K562 (cell line): ENCODE data around the gene CSF1. TPM values are rescaled to one million over a fixed set of nuclear protein-coding genes. Genes with fewer than 3 reads are reported as not detected.

Source experiments
- ASH1L ChIP-seq: fragments of 450-650 bp; IDR thresholded peaks from 2 replicates; pipeline ENCODE4 v1.6.1; 2018; ENCODE audit warnings: borderline replicate concordance, mild to moderate bottlenecking, low read depth; ENCODE audit not compliant: partially characterized antibody
- CEBPG ChIP-seq, 3 experiments: fragments of 200-800 bp in 1 of 3; sonication (Bioruptor generic) in 1 of 3; sonication (generic) in 1 of 3; formaldehyde crosslinking in 1 of 3; IDR thresholded peaks in 2 of 3; conservative IDR thresholded peaks in 1 of 3; 2 replicates each; pipeline versions ENCODE4 v1.6.1 to v1.8.0; 2016 to 2022; ENCODE audit warnings: missing compliant biosample characterization in 2 of 3, missing genetic modification characterization in 2 of 3, mild to moderate bottlenecking in 1 of 3, missing genetic modification reagents in 1 of 3
- DMBX1 ChIP-seq: fragments of 250-450 bp; sonication (Bioruptor Pico); IDR thresholded peaks from 2 replicates; pipeline ENCODE4 v1.8.0; 2022; ENCODE audit warnings: inconsistent platforms, mild to moderate bottlenecking, moderate library complexity, borderline replicate concordance
- HIVEP1 ChIP-seq: fragments of 250-450 bp; sonication (Bioruptor Pico); IDR thresholded peaks from 2 replicates; pipeline ENCODE4 v1.4.0; 2020; ENCODE audit warnings: mild to moderate bottlenecking
- ILK ChIP-seq: fragments of 450-650 bp; IDR thresholded peaks from 2 replicates; pipeline ENCODE4 v1.6.1; 2016; ENCODE audit warnings: missing genetic modification characterization, low read depth, mild to moderate bottlenecking, missing compliant biosample characterization, moderate library complexity, borderline replicate concordance
- MEF2A ChIP-seq: IDR thresholded peaks from 2 replicates; pipeline ENCODE4 v1.6.1; 2011; ENCODE audit warnings: low read depth, mild to moderate bottlenecking, low read length, moderate library complexity; ENCODE audit not compliant: control insufficient read depth
- NELFE ChIP-seq: IDR thresholded peaks from 2 replicates; pipeline ENCODE4 v1.6.1; 2011; ENCODE audit warnings: mild to moderate bottlenecking; ENCODE audit not compliant: insufficient read depth, insufficient read length
- NR2C1 ChIP-seq, 2 experiments: fragments of 450-650 bp; IDR thresholded peaks; 2 replicates each; pipeline ENCODE4 v1.6.1; 2017; ENCODE audit warnings: mild to moderate bottlenecking in 2 of 2, antibody characterized with exemption in 1 of 2, inconsistent platforms in 1 of 2, missing compliant biosample characterization in 1 of 2, missing genetic modification characterization in 1 of 2
- PHF8 ChIP-seq: fragments of 200-600 bp; sonication (generic); IDR thresholded peaks from 2 replicates; pipeline ENCODE4 v1.6.1; 2012; ENCODE audit warnings: mixed run types, mild to moderate bottlenecking, inconsistent platforms, low read length, moderate library complexity, borderline replicate concordance
- SMARCA4 ChIP-seq: fragments of 450-650 bp; IDR thresholded peaks from 2 replicates; pipeline ENCODE4 v1.6.1; 2016
- STAT5B ChIP-seq: fragments of 250-450 bp; sonication (Bioruptor Pico); IDR thresholded peaks from 2 replicates; pipeline ENCODE4 v1.8.0; 2021; ENCODE audit warnings: mild to moderate bottlenecking, inconsistent platforms
- ZNF551 ChIP-seq: fragments of 250-450 bp; sonication (Bioruptor Pico); IDR thresholded peaks from 2 replicates; pipeline ENCODE4 v1.5.0; 2021; ENCODE audit warnings: mild to moderate bottlenecking, moderate library complexity
- ZNF592 ChIP-seq: fragments of 450-650 bp; IDR thresholded peaks from 2 replicates; pipeline ENCODE4 v1.6.1; 2017; ENCODE audit warnings: antibody characterized with exemption, mild to moderate bottlenecking
- ZNF766 ChIP-seq: fragments of 200-800 bp; sonication (Bioruptor generic); conservative IDR thresholded peaks from 2 replicates; pipeline ENCODE4 v1.6.1; 2016; ENCODE audit warnings: missing genetic modification characterization, missing compliant biosample characterization
- polyA plus RNA-seq, 8 experiments: library from polyadenylated mRNA; depleted of rRNA in 4 of 8; stranded (reverse) in 5 of 8; unstranded in 3 of 8; fragments of >200 nt; fragmentation: Nextera tagmentation in 2 of 8; fragmentation: Illumina TruSeq in 1 of 8; extraction: Ambion mirVana in 2 of 8; extraction: Trizol in 1 of 8; gene quantifications; 2 replicates each; pipeline versions ENCODE4 v1.2.1 to v1.2.3, GENCODE V29; 2011 to 2014; ENCODE audit warnings: inconsistent platforms in 1 of 8, missing spikeins in 1 of 8
- total RNA-seq, 7 experiments: library from RNA; depleted of rRNA in 6 of 7; stranded (reverse); fragments of >200 nt in 6 of 7; fragmentation: Illumina TruSeq in 2 of 7; extraction: Trizol in 2 of 7; gene quantifications; 2 replicates each; pipeline versions ENCODE4 v1.2.1 to v1.2.3, GENCODE V29; 2011 to 2021; ENCODE audit warnings: low replicate concordance in 1 of 7
- TF ChIP-seq, protein P1 (sequence below), 2 experiments: fragments of 450-650 bp; formaldehyde crosslinking in 1 of 2; IDR thresholded peaks; 2 replicates each; pipeline versions ENCODE4 v1.4.0 to v1.6.1; 2014 to 2020; ENCODE audit warnings: mild to moderate bottlenecking in 2 of 2, borderline replicate concordance in 1 of 2, low read depth in 1 of 2

Gene CSF1
- total and polyA plus RNA-seq, 9 of the 15 experiments (the other 6 are each of a cell fraction or from before 2014, with no cell fraction given) = 0.18 to 11.8 (median 2.8) TPM

DNA sequence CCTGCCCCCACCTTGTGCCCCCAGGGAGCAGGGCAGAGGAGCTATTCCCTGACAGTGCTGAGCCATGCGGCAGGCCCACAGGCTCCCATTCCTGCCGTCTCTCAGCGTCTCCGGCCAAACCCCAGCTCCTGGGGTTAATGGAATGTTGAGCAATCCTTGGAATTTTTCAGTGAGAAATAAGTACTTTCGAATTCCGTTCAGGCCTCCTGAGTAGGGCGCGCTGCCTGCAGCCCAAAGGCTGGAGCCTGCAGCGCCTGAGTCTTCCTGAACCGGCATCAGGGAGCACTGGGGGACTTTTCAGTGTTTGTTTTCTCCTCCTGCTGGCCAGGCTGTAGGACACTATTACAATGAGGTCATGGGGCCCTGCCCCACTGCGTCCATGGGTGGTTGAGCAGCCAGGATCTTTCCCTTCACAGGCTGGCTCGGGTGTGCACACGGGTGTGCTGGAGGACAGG, 33.3 kb upstream of the CSF1 start (continued):
- TF ChIP-seq, protein P1, sequence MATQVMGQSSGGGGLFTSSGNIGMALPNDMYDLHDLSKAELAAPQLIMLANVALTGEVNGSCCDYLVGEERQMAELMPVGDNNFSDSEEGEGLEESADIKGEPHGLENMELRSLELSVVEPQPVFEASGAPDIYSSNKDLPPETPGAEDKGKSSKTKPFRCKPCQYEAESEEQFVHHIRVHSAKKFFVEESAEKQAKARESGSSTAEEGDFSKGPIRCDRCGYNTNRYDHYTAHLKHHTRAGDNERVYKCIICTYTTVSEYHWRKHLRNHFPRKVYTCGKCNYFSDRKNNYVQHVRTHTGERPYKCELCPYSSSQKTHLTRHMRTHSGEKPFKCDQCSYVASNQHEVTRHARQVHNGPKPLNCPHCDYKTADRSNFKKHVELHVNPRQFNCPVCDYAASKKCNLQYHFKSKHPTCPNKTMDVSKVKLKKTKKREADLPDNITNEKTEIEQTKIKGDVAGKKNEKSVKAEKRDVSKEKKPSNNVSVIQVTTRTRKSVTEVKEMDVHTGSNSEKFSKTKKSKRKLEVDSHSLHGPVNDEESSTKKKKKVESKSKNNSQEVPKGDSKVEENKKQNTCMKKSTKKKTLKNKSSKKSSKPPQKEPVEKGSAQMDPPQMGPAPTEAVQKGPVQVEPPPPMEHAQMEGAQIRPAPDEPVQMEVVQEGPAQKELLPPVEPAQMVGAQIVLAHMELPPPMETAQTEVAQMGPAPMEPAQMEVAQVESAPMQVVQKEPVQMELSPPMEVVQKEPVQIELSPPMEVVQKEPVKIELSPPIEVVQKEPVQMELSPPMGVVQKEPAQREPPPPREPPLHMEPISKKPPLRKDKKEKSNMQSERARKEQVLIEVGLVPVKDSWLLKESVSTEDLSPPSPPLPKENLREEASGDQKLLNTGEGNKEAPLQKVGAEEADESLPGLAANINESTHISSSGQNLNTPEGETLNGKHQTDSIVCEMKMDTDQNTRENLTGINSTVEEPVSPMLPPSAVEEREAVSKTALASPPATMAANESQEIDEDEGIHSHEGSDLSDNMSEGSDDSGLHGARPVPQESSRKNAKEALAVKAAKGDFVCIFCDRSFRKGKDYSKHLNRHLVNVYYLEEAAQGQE (IDR thresholded peaks at IDR 0.05; ENCODE audit: borderline replicate concordance) = peak; percentile 24; the same call in 1 of the 2 replicates
- TF ChIP-seq, protein P1 (CRISPR knock-in tag; IDR thresholded peaks at IDR 0.05; ENCODE audit: low read depth) = no peak
- TF ChIP-seq NELFE (no peak), ZNF592 (0 out of 2 replicates have a peak, but pooled peaks have one; percentile 15), STAT5B (CRISPR knock-in tag) (no peak), NR2C1 (IDR thresholded peaks at IDR 0.05) (no peak), NR2C1 (tag; IDR thresholded peaks at IDR 0.05) (0 out of 2 replicates have a peak, but pooled peaks have one; percentile 27), ZNF551 (CRISPR knock-in tag) (no peak), DMBX1 (0 out of 2 replicates have a peak, but pooled peaks have one; percentile 28), ASH1L (no peak), MEF2A (no peak), CEBPG (CRISPR knock-in tag; IDR thresholded peaks at IDR 0.05) (no peak), CEBPG (tag; conservative IDR thresholded peaks at IDR 0.05 in 1 of 2, IDR thresholded peaks at IDR 0.05 in 1 of 2) (peak; percentile 30 to 34; a peak in 1 of 4 replicates), PHF8 (no peak), ILK (tag) (no peak), HIVEP1 (CRISPR knock-in tag) (no peak), ZNF766 (no peak), SMARCA4 (no peak)
